Activated gamma-delta T cell (primary cell): ENCODE measurements around the gene DAZL.
"Not testable (repeated sequence)": the region's sequence is repeated elsewhere in the genome, so short reads cannot be mapped to it uniquely, and the experiment has no call there.

ENCODE experiments used
- DNase-seq: peaks from one replicate; lab custom pipeline; 2025; lab: John Stamatoyannopoulos, UW
- total RNA-seq, 2 donors: gene quantifications; one replicate each; lab custom pipeline; 2026; lab: John Stamatoyannopoulos, UW

Gene DAZL
- total RNA-seq: 0 reads per million in 2 donors

DNA sequence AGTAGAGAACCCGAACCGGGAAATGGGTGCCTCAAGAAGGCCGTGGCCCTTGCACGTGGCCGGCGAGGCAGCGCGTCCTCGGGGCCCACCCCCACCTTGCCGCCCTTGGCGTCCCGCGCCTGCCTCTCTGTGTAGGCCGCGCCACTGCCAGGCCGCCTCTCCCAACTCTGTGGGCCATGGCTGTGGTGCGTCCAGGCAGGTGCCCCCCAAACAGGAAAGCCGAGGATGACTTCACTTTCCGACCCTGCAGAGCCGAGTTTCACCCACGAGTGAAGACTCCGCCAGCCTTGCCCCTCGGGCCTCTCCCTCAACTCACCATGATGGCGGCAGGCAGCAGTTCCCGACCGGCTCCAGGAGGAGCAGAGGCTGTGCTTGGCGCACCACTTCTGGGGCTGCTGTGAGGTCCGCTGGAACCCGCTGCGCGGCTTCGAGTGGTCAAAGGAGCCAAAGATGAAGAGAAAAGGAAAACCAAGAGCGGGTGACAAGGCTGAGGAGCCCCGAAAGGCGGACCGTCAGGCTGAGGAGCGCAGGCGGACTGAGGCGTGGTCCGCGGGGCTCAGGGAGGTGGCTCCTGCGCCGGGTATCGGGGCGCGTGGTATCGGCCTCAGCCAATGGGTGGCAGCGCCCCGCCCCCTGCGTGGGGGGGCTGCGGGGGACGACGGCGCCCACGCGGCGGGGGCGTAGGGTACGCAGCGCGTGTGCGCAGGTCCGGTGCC, at the start of gene DAZL:
Gene DAZL (minus strand): TSS at position 537 of the 716 bp plus-strand sequence. CDS start 218 bp downstream, at position 319.
- DNase-seq: peak; percentile 4

- DNase-seq: no peak
These were observed 49.8 kb upstream of the DAZL start for GRCh38 chr3:16654976-16655375.

DNA sequence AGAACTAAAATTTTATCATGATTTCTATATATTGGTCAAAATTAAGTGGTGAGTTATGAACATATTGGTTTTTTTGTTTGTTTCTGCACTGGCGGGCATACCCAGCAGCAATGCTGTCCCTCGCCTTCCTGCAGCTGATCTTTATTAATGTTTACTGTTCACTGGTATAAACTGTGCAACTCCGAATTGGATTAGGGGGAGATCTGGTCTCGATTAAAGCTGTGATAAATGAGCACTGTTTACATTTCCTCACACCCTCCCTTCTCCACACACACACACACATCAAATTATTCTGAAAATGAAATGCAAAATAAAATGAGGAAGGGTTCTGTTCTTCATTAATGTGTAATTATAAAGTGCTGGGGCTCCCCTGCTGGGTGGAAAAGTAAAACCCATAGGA, 48.5 kb upstream of the DAZL start:
- DNase-seq: no peak

- no peak for DNase-seq
These were observed 42.4 kb upstream of the DAZL start for GRCh38 chr3:16647668-16648067.

GRCh38 chr3:16639806-16640205, 34.6 kb upstream of the DAZL start:
- DNase-seq: no peak

DNA sequence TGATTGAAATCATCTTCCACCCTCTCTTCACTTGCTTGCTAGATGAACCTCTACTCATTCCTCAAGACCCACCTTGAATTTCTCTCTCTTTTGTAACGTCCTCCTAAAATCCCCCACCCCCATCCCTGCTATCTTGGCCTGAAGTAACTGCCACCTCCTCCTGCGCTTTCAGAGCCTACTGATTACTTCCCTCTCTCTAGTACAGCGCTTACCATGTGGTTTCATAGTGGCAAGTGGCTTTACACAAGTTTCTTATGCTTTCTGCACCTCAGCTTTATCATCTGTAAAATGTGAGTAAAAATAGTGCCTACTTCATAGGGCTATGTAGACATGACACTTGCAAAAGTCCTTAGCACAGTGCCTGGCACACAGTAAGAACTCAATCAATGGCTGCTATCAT, 28.7 kb upstream of the DAZL start:
- no peak for DNase-seq

- DNase-seq: no peak
These were observed 27.2 kb upstream of the DAZL start for GRCh38 chr3:16632395-16632794.

GRCh38 chr3:16618721-16619120, 13.5 kb upstream of the DAZL start:
- no peak for DNase-seq

- not testable (repeated sequence) for DNase-seq
These were observed 11.9 kb upstream of the DAZL start for GRCh38 chr3:16617155-16617554.

GRCh38 chr3:16616083-16616482, 10.9 kb upstream of the DAZL start:
- DNase-seq: no peak

DNA sequence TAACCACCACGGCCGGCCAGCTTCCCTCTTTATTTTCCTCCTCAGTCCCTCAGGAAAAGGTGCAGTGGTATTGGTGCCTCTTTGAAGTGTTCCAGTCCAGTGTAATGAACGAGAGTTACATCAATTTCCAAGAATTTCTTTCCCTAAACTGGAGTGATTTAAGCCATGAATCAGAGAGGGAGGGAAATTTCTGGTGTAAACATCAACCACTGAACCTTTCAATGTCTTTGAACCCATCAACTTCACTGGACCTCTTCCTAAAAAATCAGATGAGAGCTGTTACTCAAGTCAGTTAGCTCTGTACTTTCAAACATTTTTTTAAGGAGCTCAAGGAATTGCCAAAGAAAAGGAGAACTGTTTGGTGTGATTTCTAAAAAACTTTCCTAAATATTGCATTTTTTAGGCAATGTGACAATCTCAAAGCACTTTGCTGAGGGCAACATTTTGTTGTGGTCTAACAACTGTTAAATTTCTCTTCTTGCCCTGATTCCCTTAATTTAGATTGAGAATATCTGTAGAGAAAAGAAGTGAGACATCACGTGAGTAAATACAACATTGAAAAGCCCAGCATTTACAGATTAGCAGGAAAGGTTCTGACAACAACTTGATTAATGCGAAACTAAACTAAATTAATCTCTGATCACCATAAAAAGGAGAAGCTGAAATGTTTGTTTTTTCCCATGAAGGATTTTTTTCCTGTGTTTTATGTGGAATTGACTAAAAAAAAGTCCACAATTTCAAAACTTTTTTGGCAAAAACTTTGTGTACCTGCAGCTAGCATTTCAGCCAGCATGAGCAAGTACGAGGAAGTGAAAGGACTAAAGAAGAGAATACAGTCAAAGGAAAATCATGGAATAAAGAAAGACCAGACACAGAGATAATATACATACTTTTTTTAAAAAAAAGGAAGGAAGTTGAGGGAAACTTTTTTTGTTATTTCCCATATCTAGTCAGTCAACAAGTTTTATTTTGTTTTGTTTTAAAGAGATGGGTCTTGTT, 9.1 kb upstream of the DAZL start:
- DNase-seq: no peak

GRCh38 chr3:16609927-16610580, 4.8 kb upstream of the DAZL start:
- no peak for DNase-seq

GRCh38 chr3:16608816-16609215, 3.6 kb upstream of the DAZL start:
- no peak for DNase-seq

GRCh38 chr3:16607718-16608117, 2.5 kb upstream of the DAZL start:
- no peak for DNase-seq

GRCh38 chr3:16606398-16606797, 1.2 kb upstream of the DAZL start:
- DNase-seq: no peak

- no peak for DNase-seq
These were observed 743 bp upstream of the DAZL start for GRCh38 chr3:16605966-16606365.

GRCh38 chr3:16604433-16604832, 790 bp downstream of the DAZL start:
- peak; percentile 4 for DNase-seq

DNA sequence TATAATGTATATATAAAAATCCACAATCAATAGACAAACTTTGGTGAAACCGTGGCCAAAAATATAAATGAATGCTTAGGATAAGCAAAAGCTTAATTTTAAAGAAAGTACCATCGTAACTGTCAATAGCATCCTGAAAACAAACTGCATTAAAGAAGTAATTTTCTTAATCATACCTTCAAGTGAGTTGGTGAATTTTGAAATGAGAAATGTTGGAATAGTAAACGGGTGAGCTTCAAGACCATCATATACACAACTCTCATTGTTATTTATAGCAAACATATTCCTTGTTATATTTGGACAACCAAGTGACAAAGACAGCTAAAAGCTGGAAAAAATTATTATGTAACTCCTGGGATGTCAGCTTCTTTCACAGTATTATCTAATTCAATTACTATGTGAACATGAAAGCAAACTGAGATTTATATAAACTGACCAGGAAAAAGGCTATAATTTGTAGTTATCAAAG, 3.7 kb downstream of the DAZL start:
- no peak for DNase-seq

GRCh38 chr3:16600780-16601536, 4.3 kb downstream of the DAZL start:
- no peak for DNase-seq

- no peak for DNase-seq
These were observed 5.5 kb downstream of the DAZL start for GRCh38 chr3:16599694-16600093.

- no peak for DNase-seq
These were observed 8.7 kb downstream of the DAZL start for GRCh38 chr3:16596352-16597032.
